HG03060 (cell line): Measurements from ENCODE around the gene FBH1.
A peak's percentile ranks its signal among the peaks of the same experiment; 100 is the strongest.
"Not testable (repeated sequence)": the region's sequence is repeated elsewhere in the genome, so short reads cannot be mapped to it uniquely, and the experiment has no call there.

Experiments
- ATAC-seq: cut with Tn5 transposase; IDR thresholded peaks from one replicate; pipeline ENCODE4 v1.9.1; 2021; ENCODE audit warnings: low read depth, moderate number of reproducible peaks; ENCODE audit not compliant: unreplicated experiment

Gene FBH1

DNA sequence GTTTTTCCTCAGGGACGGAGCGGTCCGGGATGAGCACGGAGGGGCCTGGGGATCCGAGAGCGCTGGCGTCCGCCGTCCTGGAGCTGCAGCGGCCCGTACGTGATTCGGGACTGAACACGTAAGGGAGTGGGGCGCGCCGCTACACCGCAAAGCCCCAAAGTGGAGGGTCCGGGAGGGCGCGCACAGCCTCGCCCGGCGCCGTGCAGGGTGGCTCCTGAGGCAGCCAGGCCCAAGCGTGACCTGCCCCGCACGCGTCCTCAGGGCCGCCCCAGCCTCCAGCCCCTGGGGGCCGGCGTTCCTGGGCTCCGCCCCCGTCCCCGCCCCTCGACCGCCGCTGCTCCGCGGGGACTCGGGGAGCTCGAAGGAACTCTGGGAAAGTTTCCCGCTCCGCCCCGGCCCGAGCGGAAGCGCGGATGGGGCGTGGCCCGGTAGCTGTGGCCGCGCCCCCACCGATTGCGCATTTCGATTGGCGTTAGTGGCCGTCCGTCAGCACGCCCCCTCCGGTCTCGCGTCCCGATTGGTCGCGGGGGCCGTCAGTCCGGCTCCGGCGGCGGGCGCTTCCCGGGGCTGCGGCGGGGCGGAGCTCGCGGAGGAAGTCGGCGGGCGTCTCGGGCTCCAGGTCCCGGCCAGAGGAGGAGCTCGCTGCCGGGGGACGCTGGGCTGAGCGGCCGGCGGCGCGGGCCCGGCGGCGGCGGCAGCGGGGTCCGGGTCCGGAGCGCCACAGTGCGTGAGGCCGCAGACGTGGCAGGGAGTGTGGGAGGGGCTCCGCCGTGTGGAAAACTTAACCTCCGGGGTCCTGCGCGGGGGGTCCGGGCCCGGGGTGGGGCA is at the start of gene FBH1, which contains the start of gene ANKRD16:
FBH1 (plus strand) TSS at position 620 of the 828 bp plus-strand sequence; CDS start at position 723, 103 bp downstream.
ANKRD16 (minus strand) TSS at position 270 of the 828 bp plus-strand sequence. CDS start 539 bp downstream, outside the sequence.
- ATAC-seq, result peak; percentile 88

DNA sequence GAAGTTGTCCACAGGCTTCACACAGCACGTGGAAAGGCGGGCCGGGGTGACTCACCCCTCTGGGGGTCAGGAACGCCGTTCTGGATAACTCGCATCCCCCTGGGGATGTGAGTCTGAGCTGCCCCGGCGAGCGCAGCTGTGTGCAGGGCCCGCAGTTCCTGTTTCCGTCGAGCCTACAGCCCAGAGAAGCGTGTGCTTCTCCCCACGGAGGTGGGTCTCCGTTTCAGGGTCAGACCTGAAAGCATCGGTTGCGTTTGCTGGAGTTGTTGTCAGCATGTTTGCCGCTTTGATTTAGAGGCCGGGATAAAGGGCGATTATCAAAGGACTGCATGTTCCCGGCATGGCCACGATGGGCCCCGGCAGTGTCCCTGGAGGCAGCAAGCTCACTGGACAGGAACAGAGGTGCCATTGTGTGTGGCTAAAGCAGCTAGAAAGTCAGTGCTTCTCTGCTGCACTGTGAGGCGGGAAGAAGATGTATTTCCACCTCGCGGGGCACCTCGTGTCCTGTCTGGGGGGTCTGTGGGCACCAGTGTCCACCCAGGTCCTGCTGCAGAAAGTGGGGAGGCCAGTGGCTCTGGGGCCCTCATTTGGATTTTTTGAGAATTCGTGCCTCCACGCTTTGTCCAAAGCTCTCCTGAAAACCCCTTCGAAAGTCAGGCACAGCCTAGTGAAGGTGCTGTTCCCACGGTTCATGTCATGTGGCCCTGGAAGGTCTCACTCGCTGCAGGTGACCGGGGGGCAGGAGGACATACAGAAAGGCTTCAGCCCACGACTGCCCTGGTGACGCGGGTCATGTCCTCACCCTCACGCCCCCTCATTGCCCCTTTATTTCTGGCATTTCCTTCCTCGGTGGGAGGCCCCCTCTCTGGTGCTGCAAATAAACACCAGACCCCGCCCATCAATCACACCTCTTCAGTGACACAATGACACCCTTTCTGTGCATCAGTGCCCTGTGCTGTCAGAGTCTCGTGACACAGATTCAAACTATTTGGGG is 49.4 kb upstream of the FBH1 start:
- peak; percentile 41 for ATAC-seq

DNA sequence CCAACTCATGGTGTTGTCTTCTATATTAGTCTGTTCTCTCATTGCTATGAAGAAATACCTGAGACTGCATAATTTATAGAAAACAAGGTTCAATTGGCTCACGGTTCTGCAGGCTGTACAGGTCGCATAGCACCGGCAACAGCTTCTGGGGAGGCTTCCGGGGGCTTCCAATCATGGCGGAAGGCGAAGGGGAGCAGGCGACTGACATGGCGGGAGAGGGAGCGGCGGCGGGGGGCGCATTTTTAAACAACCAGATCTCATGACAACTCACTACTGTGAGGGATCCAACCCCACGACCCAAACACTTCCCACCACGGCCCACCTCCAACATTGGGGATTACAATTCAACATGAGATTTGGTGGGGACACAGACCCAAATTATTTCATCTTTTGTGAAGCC is 48.1 kb upstream of the FBH1 start:
- ATAC-seq, result no peak

DNA sequence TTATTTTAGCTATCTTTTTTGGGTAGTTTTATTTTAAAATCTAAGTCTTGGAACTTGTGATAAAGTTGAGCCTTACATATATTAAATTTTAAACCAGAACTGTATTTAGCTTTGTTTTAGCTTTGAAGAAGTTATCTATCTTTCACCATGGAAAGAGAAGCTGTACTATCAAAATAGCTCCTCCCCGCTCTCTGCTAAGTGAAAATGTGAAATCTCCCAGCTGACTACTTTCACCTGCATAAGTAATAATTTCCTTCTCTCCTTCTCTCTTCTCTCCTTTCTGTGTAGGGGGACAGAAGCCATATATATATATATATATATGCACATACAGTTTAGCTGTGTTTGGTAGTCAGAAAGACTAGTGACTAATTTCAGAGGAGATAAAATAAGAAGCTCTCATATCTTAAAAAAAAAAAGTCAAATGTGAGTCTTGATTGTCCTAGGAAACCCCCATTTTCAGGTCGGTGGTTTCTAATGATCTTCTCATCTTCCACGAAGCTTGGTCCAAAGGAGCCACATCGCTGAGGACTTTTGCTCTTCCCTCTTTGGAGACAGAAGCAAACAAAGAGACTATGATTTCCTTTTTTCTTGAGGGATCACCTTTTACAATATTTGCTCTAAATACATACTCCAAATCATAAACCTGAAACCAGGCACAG is 46.2 kb upstream of the FBH1 start:
- ATAC-seq, result no peak

DNA sequence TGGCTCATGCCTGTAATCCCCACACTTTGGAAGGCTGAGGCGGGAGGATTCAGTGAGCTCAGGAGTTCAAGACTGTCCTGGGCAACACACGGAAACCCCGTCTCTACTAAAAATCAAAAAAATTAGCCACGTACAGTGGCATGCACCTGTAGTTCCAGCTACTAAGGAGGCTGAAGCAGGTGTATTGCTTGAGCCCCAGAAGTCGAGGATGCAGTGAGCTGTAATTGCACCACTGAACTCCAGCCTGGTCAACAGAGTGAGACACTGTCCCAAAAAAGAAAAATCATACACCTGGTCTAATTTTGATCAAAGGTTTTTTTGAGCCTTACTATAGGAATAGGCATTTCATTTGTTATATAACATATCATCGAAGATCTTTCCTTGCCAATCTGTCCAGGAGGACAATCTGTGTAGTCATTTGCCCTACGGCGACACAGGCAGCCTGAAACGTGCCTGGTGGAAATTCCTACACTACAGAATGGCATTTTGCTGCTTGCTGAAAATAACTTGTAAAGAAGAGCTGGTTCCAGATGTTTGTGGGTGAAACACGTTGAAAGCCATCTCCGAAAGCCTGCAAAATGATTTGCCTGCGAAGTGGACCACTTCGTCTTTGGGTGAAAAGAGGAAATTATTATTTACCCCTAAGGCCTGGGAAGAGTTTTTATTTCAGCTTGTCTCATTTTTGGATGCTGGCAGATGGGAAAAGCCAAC is 45.5 kb upstream of the FBH1 start:
- ATAC-seq, result no peak

DNA sequence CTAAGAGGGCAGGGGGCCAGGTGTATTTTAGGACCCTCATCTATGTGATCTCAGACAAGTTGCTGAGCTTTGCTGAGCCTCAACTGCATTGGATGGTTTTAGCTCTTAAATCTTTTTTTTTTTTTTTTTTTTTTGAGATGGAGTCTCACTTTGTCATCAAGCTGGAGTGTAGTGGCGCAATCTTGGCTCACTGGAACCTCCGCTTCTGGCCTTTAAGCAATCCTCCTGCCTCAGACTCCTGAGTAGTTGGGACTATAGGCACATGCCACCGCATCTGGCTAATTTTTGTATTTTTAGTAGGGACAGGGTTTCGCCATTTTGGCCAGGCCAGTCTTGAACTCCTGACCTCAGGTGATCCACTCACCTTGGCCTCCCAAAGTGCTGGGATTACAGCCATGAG is 43.4 kb upstream of the FBH1 start:
- ATAC-seq, result not testable (repeated sequence)

DNA sequence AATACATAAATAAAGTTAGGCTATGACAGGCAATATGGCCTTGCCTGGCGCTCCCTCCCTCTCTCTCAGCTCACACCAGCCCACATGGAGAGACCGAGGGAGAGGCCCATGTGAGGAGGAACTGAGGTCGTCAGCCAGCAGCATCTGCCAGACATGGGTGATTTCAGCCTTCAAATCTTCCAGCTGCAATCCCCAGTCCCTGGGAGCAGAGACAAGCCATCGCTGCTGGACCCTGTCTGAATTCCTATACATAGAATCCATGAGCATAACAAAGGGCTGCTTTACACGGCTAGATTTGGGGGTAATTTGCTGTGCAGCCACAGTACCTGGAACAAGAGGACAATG is 35.9 kb upstream of the FBH1 start:
- no peak for ATAC-seq

DNA sequence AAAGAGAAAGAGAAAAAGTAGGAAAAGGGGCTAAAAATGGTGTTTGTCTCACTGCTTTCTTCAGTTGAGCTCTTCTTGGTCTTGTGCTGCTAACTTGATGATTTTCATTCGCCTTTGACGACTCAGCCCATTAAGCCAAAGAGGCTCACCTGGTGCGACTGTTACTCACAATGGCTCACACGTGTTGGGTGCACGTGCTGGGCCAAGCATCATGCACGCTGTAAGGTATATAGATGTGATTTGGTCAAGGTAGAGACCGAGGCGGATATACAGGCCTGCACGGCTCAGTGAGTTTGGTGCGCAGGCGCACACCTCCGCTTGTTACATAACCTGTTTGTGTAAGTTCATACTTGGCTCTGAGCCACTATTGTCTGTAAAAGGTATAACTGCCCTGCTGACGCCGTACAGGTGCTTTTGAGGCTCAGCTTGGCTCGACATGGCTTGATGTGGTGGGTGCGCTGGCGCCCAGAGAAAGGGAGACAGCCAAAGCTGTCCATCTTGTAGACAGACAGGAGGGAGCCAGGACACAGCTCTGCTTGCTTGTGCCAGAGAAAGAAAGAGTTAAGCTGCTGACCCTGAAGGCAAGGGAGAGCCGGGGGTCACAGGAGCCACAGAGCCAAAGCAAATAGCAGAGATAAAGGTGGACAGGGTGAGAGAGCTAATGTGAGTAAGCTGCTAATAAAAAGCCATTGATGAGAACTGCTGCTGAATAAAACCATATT is 33.9 kb upstream of the FBH1 start:
- no peak for ATAC-seq

DNA sequence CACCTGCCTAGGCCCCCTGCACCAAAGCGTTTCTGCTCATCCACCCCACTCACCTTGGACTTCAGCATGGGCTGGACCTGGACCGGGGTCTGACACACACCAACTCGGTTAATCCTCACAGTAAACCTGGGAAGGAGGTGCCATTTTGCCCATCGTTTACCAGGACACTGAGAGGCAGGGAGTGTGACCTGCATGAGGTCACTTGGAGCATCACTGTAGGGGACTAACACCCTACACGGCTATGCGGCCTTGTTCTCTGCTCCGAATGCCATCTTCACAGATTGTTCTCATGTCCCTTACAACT is 33.4 kb upstream of the FBH1 start:
- no peak for ATAC-seq

DNA sequence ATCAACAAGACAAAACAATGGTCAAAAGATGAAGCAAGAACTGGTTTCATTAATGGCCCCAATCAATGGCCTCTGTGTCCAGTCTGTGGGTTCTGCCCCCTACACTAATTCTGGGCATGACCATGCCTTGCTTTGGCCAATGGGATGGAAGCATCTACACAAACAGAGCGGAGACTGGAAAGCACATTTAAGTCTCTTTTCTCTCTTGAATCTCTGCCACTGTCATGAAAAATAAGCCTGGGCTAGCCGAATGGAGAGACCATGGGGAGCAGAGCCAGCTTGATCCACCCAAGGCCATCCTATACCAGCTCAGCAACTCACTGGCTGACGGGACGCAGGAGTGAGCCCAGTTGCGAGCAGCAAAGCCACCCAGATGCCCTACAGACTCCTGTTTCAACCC is 31.2 kb upstream of the FBH1 start:
- ATAC-seq, result no peak

DNA sequence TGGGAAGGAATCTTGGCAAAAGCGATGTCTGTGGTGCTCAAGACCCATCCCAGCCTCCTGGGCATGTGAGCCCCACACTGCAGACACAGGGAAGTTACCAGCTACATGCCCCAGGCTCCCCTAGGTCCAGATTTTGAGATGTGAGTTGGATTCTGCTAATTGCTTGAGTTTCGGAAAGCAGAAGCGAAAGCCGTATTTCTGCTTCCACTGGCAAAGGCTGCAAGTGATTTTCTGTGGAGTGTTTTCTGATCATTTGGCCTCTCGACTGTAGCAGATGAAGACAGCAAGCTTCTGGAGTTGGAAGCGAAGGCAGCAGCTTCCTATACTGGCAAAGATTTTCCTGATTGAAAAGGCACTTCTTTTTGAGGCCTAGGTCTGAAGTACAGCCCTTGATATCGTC is 30.0 kb upstream of the FBH1 start:
- no peak for ATAC-seq

DNA sequence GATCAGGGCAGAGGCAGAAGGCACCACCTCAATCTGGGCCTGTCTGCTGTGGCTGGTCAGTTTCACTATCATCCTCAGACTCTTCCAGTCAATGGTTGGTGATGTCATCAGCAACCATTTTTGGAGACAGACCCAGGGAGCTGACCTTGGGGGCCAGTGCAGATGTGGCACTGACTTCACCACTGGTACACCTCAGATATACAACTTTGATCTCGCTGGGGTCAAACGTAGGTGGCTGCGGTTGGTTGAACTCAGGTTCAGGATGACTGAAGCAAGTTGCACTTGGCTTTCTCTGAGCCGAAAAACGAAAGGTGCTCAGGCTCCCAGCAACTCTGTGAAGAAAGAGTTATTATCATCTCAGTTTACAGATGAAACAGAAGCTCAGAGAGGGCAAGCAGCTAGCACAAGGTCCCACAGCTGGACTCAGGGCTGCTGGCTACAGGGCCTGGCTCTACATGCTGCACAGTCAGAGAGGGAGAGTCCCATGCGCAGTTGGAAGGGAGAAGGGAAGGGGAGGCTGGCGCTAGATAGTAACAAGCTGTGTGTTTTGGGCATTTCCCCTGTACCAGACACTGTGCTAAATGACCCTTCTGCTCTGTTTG is 27.6 kb upstream of the FBH1 start:
- peak; percentile 94 for ATAC-seq

DNA sequence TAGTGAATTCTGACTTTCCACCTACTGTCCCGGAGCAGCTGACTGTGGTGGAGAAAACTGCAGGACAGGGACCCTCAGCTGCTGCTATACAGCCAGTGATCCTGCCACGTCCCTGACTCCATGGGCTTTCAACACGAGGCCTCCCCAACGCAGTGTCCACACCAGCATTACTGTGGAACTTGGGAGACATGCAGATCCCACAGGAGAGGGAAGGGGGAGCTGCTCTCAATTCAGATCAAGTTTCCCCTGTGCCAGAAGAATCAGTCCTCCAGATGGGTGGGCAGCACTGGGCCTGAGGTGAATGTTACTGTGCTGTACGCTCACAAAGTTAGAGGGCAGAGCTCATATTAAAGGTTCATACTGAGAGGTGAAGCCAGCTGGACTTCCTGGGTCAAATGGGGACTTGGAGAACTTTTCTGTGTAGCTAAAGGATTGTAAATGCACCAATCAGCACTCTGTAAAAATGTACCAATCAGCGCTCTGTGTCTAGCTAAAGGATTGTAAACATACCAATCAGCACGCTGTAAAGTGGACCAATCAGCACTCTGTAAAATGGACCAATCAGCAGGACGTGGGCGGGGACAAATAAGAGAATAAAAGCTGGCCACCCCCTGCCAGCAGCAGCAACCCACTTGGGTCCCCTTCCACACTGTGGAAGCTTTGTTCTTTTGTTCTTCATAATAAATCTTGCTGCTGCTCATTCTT is 26.9 kb upstream of the FBH1 start:
- not testable (repeated sequence) for ATAC-seq

DNA sequence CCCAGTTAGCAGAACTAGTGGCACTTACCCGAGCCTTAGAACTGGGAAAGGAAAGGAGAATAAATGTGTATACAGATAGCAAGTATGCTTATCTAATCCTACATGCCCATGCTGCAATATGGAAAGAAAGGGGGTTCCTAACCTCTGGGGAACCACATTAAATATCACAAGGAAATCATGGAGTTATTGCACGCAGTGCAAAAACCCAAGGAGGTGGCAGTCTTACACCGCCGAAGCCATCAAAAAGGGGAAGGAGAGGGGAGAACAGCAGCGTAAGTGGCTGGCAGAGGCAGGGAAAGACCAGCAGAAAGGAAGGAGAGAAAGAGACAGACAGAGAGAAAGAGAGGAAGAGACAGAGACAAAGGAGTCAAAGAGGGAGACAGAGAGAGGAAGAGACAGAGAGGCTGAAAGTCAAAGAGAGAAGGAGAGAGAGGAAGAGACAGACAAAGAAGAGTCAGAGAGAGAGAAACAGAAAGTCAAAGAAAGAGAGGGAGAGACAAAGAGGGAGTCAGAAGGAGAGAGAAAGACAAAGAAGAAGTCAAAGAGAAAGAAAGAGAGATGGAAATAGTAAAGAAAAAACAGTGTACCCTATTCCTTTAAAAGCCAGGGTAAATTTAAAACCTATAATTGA is 23.5 kb upstream of the FBH1 start:
- not testable (repeated sequence) for ATAC-seq

DNA sequence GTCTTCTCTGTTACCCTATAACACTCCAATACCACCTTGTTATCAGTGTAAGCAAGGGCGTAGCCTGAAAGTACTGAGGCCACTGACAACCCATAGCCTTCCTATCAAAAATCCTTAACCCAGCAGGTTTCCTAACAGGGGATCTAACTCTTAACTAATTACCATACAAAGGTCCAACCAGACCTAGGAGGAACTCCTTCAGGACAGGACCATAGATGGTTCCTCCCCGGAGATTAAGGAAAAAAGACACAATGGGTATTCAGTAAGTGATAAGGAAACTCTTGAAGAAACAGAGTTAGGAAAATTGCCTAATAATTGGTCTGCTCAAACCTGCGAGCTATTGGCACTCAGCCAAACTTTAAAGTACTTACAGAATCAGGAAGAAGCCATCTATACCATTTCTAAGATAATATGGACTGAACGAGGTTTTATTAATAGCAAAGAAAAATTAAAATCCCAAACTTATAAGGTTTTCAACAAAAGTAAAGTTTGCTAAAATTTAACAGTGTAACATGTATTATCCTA is 22.9 kb upstream of the FBH1 start:
- not testable (repeated sequence) for ATAC-seq

DNA sequence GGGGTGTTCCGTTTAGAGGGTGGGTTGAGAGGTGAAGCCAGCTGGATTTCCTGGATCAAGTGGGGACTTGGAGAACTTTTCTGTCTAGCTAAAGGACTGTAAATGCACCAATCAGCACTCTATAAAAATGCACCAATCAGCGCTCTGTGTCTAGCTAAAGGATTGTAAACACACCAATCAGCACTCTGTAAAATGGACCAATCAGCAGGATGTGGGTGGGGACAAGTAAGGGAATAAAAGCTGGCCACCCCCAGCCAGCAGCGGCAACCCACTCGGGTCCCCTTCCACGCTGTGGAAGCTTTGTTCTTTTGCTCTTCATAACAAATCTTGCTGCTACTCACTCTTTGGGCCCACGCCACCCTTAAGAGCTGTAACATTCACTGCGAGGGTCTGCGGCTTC is 21.7 kb upstream of the FBH1 start:
- not testable (repeated sequence) for ATAC-seq

DNA sequence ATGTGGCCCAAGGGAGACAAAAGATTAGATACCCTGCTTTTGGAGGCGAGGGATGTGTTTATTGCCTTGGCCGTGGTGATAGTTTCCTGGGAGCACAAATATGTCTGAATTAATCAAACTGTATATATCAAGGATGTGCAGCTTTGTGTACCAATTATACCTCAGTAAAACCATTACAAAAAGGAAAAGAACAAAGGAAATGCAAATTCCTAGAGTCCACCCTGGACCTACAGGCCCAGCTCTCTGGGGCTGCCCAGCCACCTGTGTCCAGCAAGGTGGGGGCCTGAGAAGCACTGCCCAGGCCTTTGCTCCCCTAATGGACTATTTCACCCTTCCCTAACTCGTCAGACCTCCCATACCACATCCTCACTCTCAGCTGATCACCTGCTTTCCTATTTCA is 20.9 kb upstream of the FBH1 start:
- ATAC-seq, result no peak

DNA sequence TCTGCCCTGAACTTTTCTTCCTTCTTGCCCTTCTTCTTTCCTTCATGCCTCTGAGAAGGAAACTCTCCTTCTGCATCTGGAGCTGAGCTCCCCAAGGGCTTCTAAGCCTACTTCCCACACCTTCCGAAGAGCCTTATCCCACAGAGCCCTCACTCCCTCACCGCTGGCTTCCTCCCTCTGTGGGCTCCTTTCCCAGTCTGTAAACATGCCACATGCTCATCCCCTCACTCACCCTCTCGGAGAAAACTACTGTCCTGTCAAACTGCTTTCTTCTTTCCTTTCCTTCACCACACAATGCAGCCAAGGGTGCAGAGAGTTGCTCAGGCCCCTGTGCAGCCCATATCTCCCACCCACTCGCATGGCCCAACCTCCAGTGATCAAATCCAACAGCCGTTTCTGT is 18.4 kb upstream of the FBH1 start:
- ATAC-seq, result no peak
